OCI-LY1 (cell line): Measurements from ENCODE around the gene USP40.

Experiments used
- H2AFZ ChIP-seq: fragments of 200-600 bp; sonication (generic), shearing (Covaris generic); 2 replicates; pipeline ENCODE4 v1.6.0; 2014; ENCODE audit warnings: antibody characterized with exemption, mild to moderate bottlenecking, low read length
- H3F3A ChIP-seq: fragments of 200-600 bp; sonication (generic), shearing (Covaris generic); 2 replicates; pipeline ENCODE4 v1.6.0; 2014; ENCODE audit warnings: mild to moderate bottlenecking, antibody characterized with exemption, low read length, moderate library complexity; ENCODE audit not compliant: insufficient read depth
- H3K27ac ChIP-seq: fragments of 200-600 bp; sonication (generic); 2 replicates; pipeline ENCODE4 v1.5.1; 2014; ENCODE audit warnings: low read length, mixed run types, mild to moderate bottlenecking, low read depth; ENCODE audit not compliant: poor library complexity, severe bottlenecking
- H3K27me3 ChIP-seq: fragments of 200-600 bp; sonication (generic); 2 replicates; pipeline ENCODE4 v1.6.0; 2014; ENCODE audit warnings: antibody characterized with exemption, mild to moderate bottlenecking, low read length, moderate library complexity; ENCODE audit not compliant: insufficient read depth
- H3K36me3 ChIP-seq: fragments of 200-600 bp; sonication (generic); 2 replicates; pipeline ENCODE4 v1.6.1; 2014; ENCODE audit warnings: mild to moderate bottlenecking, antibody characterized with exemption, low read length, moderate library complexity, mixed read lengths; ENCODE audit not compliant: insufficient read depth
- H3K4me1 ChIP-seq: fragments of 200-600 bp; sonication (generic); 2 replicates; pipeline ENCODE4 v1.5.1; 2014; ENCODE audit warnings: mild to moderate bottlenecking, low read length, moderate library complexity; ENCODE audit not compliant: insufficient read depth, severe bottlenecking
- H3K4me2 ChIP-seq: fragments of 200-600 bp; sonication (generic), shearing (Covaris generic); 2 replicates; pipeline ENCODE4 v1.6.1; 2014; ENCODE audit warnings: low read length
- H3K4me3 ChIP-seq: fragments of 200-600 bp; sonication (generic); 2 replicates; pipeline ENCODE4 v1.5.1; 2014; ENCODE audit warnings: low read length, low read depth, mild to moderate bottlenecking, mixed read lengths; ENCODE audit not compliant: poor library complexity, severe bottlenecking
- H3K79me2 ChIP-seq: fragments of 200-600 bp; shearing (Covaris generic); 2 replicates; pipeline ENCODE4 v1.6.1; 2016; ENCODE audit warnings: mixed run types, low read length, mixed read lengths; ENCODE audit not compliant: insufficient read depth
- H3K9ac ChIP-seq: fragments of 200-600 bp; sonication (generic), shearing (Covaris generic); 2 replicates; pipeline ENCODE4 v1.6.1; 2014; ENCODE audit warnings: mild to moderate bottlenecking, low read length, mixed read lengths
- H3K9me2 ChIP-seq: fragments of 200-600 bp; sonication (generic), shearing (Covaris generic); 2 replicates; pipeline ENCODE4 v1.6.1; 2014; ENCODE audit warnings: low read depth, mild to moderate bottlenecking, low read length, mixed read lengths
- H3K9me3 ChIP-seq: fragments of 200-600 bp; shearing (Covaris generic); 2 replicates; pipeline ENCODE4 v1.6.1; 2014; ENCODE audit warnings: low read length, mixed read lengths
- H4K20me1 ChIP-seq: fragments of 200-600 bp; sonication (generic), shearing (Covaris generic); 2 replicates; pipeline ENCODE4 v1.6.0; 2016; ENCODE audit warnings: mild to moderate bottlenecking, low read length; ENCODE audit not compliant: insufficient read depth
- EZH2 ChIP-seq: fragments of 200-600 bp; sonication (generic), shearing (Covaris generic); IDR thresholded peaks from 2 replicates; pipeline ENCODE4 v1.8.0; 2017; ENCODE audit warnings: borderline replicate concordance, mixed run types, mild to moderate bottlenecking, antibody characterized with exemption, low read length, moderate library complexity, mixed read lengths
- TF ChIP-seq, protein P1 (sequence below): fragments of 200-600 bp; sonication (generic), shearing (Covaris generic); IDR thresholded peaks from 2 replicates; pipeline ENCODE4 v1.5.1; 2017; ENCODE audit warnings: mild to moderate bottlenecking, antibody characterized with exemption, low read length, moderate library complexity, mixed read lengths

Gene USP40

GRCh38 chr2:233605680-233606079 is 39.1 kb upstream of the USP40 start:
- Histone ChIP-seq H3K9me2 (no peaks in the 10 kb centered on the region), H2AFZ (no peak overlapping the region), H3K27ac (no peak overlapping the region), H3K27me3 (no peaks in the 10 kb centered on the region), H3K79me2 (no peaks in the 10 kb centered on the region), H4K20me1 (no peaks in the 10 kb centered on the region), H3K9ac (no peak overlapping the region), H3K9me3 (0 out of 2 replicates have a peak, but pooled peaks cover 2% of the 10 kb centered on the region), H3K4me2 (no peak overlapping the region), H3K4me1 (no peaks in the 10 kb centered on the region), H3K4me3 (no peak overlapping the region), H3K36me3 (no peaks in the 10 kb centered on the region), H3F3A (no peaks in the 10 kb centered on the region)
- no peak for TF ChIP-seq EZH2
- TF ChIP-seq, protein P1, sequence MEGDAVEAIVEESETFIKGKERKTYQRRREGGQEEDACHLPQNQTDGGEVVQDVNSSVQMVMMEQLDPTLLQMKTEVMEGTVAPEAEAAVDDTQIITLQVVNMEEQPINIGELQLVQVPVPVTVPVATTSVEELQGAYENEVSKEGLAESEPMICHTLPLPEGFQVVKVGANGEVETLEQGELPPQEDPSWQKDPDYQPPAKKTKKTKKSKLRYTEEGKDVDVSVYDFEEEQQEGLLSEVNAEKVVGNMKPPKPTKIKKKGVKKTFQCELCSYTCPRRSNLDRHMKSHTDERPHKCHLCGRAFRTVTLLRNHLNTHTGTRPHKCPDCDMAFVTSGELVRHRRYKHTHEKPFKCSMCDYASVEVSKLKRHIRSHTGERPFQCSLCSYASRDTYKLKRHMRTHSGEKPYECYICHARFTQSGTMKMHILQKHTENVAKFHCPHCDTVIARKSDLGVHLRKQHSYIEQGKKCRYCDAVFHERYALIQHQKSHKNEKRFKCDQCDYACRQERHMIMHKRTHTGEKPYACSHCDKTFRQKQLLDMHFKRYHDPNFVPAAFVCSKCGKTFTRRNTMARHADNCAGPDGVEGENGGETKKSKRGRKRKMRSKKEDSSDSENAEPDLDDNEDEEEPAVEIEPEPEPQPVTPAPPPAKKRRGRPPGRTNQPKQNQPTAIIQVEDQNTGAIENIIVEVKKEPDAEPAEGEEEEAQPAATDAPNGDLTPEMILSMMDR: no peak

DNA sequence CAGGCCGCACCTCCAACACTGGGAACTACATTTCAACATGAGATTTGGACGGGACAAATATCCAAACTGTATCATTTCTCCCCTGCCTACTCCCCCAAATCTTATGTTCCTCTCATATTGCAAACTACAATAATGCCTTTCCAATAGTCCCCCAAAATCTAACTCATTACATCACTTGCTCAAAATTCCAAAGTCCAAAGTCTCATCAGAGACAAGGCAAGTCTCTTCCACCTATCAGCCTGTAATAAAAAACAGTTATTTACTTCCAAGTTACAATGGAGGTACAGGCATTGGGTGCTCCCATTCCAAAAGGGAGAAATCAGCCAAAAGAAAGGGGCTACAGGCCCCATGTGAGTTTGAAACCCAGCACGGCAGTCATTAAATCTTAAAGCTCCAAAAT is 38.2 kb upstream of the USP40 start:
- Histone ChIP-seq H3K9me2 (no peaks in the 10 kb centered on the region), H3K36me3 (no peaks in the 10 kb centered on the region), H3K4me1 (no peaks in the 10 kb centered on the region), H3K27ac (no peak overlapping the region), H3K9ac (no peak overlapping the region), H3K9me3 (0 out of 2 replicates have a peak, but pooled peaks cover 2% of the 10 kb centered on the region), H3K4me2 (no peak overlapping the region), H3F3A (no peaks in the 10 kb centered on the region), H3K79me2 (no peaks in the 10 kb centered on the region), H2AFZ (no peak overlapping the region), H3K27me3 (no peaks in the 10 kb centered on the region), H3K4me3 (no peak overlapping the region), H4K20me1 (no peaks in the 10 kb centered on the region)
- no peak for TF ChIP-seq EZH2
- TF ChIP-seq, protein P1: no peak

- Histone ChIP-seq H3K4me2 (no peak overlapping the region), H3F3A (no peaks in the 10 kb centered on the region), H3K4me3 (no peak overlapping the region), H3K4me1 (no peaks in the 10 kb centered on the region), H3K9me2 (no peaks in the 10 kb centered on the region), H2AFZ (no peak overlapping the region), H3K27ac (no peak overlapping the region), H3K79me2 (no peaks in the 10 kb centered on the region), H3K27me3 (no peaks in the 10 kb centered on the region), H3K36me3 (no peaks in the 10 kb centered on the region), H3K9me3 (0 out of 2 replicates have a peak, but pooled peaks cover 2% of the 10 kb centered on the region), H3K9ac (no peak overlapping the region), H4K20me1 (no peaks in the 10 kb centered on the region)
- TF ChIP-seq, protein P1: no peak
- no peak for TF ChIP-seq EZH2
Measured at GRCh38 chr2:233603520-233603919, 36.9 kb upstream of the USP40 start.
